Stimulated activated CD4-positive, alpha-beta T cell treated with anti-CD3 and anti-CD28 coated beads, Interleukin-1b, Interleukin-23, amount 100 ng/mL, for 48 hours (primary cell): ENCODE results near the gene ZFP36L2.
"Not testable (repeated sequence)": the region's sequence is repeated elsewhere in the genome, so short reads cannot be mapped to it uniquely, and the experiment has no call there.

Experiments used
- DNase-seq: peaks from one replicate; pipeline ENCODE4 v3.0.0-alpha.2; 2020

The ZFP36L2 gene

GRCh38 chr2:43206602-43207001 lies 19.8 kb downstream of the ZFP36L2 start:
- no peak for DNase-seq

- DNase-seq, result no peak
Measured at GRCh38 chr2:43203373-43203772, 23.0 kb downstream of the ZFP36L2 start.

- DNase-seq, result no peak
Measured at GRCh38 chr2:43202289-43202688, 24.1 kb downstream of the ZFP36L2 start.

- DNase-seq, result no peak
Measured at GRCh38 chr2:43201497-43201896, 24.9 kb downstream of the ZFP36L2 start.

- no peak for DNase-seq
Measured at GRCh38 chr2:43201016-43201415, 25.4 kb downstream of the ZFP36L2 start.

- DNase-seq, result no peak
Measured at GRCh38 chr2:43199492-43200488, 26.6 kb downstream of the ZFP36L2 start.

GRCh38 chr2:43198263-43198662 lies 28.1 kb downstream of the ZFP36L2 start:
- no peak for DNase-seq

GRCh38 chr2:43197588-43197896 lies 28.9 kb downstream of the ZFP36L2 start:
- no peak for DNase-seq

GRCh38 chr2:43196768-43197587 lies 29.4 kb downstream of the ZFP36L2 start:
- no peak for DNase-seq

- no peak for DNase-seq
Measured at GRCh38 chr2:43194121-43194869, 32.1 kb downstream of the ZFP36L2 start.

GRCh38 chr2:43193652-43194120 lies 32.7 kb downstream of the ZFP36L2 start:
- DNase-seq, result no peak

GRCh38 chr2:43192744-43193651 lies 33.4 kb downstream of the ZFP36L2 start:
- DNase-seq, result no peak

GRCh38 chr2:43191947-43192516 lies 34.4 kb downstream of the ZFP36L2 start:
- no peak for DNase-seq

GRCh38 chr2:43190311-43191052 lies 35.9 kb downstream of the ZFP36L2 start:
- no peak for DNase-seq

GRCh38 chr2:43189861-43190260 lies 36.5 kb downstream of the ZFP36L2 start:
- DNase-seq, result not testable (repeated sequence)

GRCh38 chr2:43188561-43189386 lies 37.6 kb downstream of the ZFP36L2 start:
- DNase-seq, result no peak

GRCh38 chr2:43186679-43187374 lies 39.6 kb downstream of the ZFP36L2 start:
- DNase-seq, result no peak

GRCh38 chr2:43186321-43186678 lies 40.1 kb downstream of the ZFP36L2 start:
- DNase-seq, result no peak

GRCh38 chr2:43185146-43185545 lies 41.3 kb downstream of the ZFP36L2 start:
- DNase-seq, result no peak
